GM23248 (cell line): ENCODE results near the gene TNRC6B. TPM values are rescaled to one million over a fixed set of nuclear protein-coding genes. Genes with fewer than 3 reads are reported as not detected.
A peak's percentile ranks its signal among the peaks of the same experiment; 100 is the strongest.

Source experiments
- DNase-seq: peaks from one replicate; pipeline ENCODE4 v3.0.0-alpha.2; 2015
- H2AFZ ChIP-seq: fragments of 200-600 bp; sonication (generic); 2 replicates; pipeline ENCODE4 v1.6.1; 2016; ENCODE audit warnings: antibody characterized with exemption
- H3F3A ChIP-seq: fragments of 200-600 bp; sonication (generic); 2 replicates; pipeline ENCODE4 v1.6.1; 2016; ENCODE audit warnings: mild to moderate bottlenecking, antibody characterized with exemption, mixed run types; ENCODE audit not compliant: insufficient read depth
- H3K27ac ChIP-seq: fragments of 200-600 bp; sonication (generic); 2 replicates; pipeline ENCODE4 v1.5.1; 2016; ENCODE audit warnings: mild to moderate bottlenecking
- H3K27me3 ChIP-seq: fragments of 200-600 bp; sonication (generic); replicated peaks from 2 replicates; pipeline ENCODE4 v1.6.1; 2016; ENCODE audit warnings: mild to moderate bottlenecking; ENCODE audit not compliant: insufficient read depth
- H3K36me3 ChIP-seq: fragments of 200-600 bp; sonication (generic); 2 replicates; pipeline ENCODE4 v1.6.1; 2016; ENCODE audit warnings: low read depth, mild to moderate bottlenecking
- H3K4me1 ChIP-seq: fragments of 200-600 bp; sonication (generic); 2 replicates; pipeline ENCODE4 v1.6.1; 2016; ENCODE audit warnings: mild to moderate bottlenecking; ENCODE audit not compliant: insufficient read depth
- H3K4me2 ChIP-seq: fragments of 200-600 bp; sonication (generic); one replicate; pipeline ENCODE4 v1.6.1; 2016; ENCODE audit warnings: mild to moderate bottlenecking; ENCODE audit not compliant: unreplicated experiment
- H3K4me3 ChIP-seq: fragments of 200-600 bp; sonication (generic); 2 replicates; pipeline ENCODE4 v1.5.1; 2016; ENCODE audit warnings: mild to moderate bottlenecking
- H3K79me2 ChIP-seq: fragments of 200-600 bp; sonication (generic); 2 replicates; pipeline ENCODE4 v1.6.1; 2016; ENCODE audit warnings: mild to moderate bottlenecking; ENCODE audit not compliant: insufficient read depth
- H3K9ac ChIP-seq: fragments of 200-600 bp; sonication (generic); 2 replicates; pipeline ENCODE4 v1.6.1; 2016; ENCODE audit warnings: mild to moderate bottlenecking
- H3K9me2 ChIP-seq: fragments of 200-600 bp; sonication (generic); 2 replicates; pipeline ENCODE4 v1.6.1; 2016; ENCODE audit warnings: mixed run types, mild to moderate bottlenecking, moderate library complexity; ENCODE audit not compliant: insufficient read depth
- H3K9me3 ChIP-seq: fragments of 200-600 bp; sonication (generic); one replicate; pipeline ENCODE4 v1.6.1; 2017; ENCODE audit warnings: low read depth
- H4K20me1 ChIP-seq: fragments of 200-600 bp; sonication (generic); 2 replicates; pipeline ENCODE4 v1.6.0; 2016; ENCODE audit not compliant: insufficient read depth
- EZH2 ChIP-seq: fragments of 200-600 bp; sonication (generic); IDR thresholded peaks from 2 replicates; pipeline ENCODE4 v1.6.1; 2018; ENCODE audit warnings: antibody characterized with exemption, mild to moderate bottlenecking; ENCODE audit not compliant: insufficient read depth, poor library complexity, severe bottlenecking
- EZH2phosphoT487 ChIP-seq: fragments of 200-600 bp; sonication (generic); IDR thresholded peaks from 2 replicates; pipeline ENCODE4 v1.6.1; 2018; ENCODE audit warnings: antibody characterized with exemption, moderate library complexity, mild to moderate bottlenecking, low read depth; ENCODE audit not compliant: insufficient read depth
- WGBS, 2 experiments: methylation state at CpG; one replicate each; pipeline ENCODE4 v1.1.6; 2015 to 2017; ENCODE audit warnings: low lambda C conversion rate in 2 of 2, low coverage in 1 of 2; ENCODE audit errors: missing lambda C conversion rate in 2 of 2; 5-methylcytosine and 5-hydroxymethylcytosine counted together
- in situ Hi-C: fragments of 300-500 bp; cut with MboI; formaldehyde crosslinking; loops from 2 replicates; pipeline ENCODE4 v1.15.0; 2020
- polyA plus RNA-seq: library from polyadenylated mRNA; unstranded; fragments of >200 nt; fragmentation: Nextera tagmentation; extraction: Ambion mirVana; gene quantifications from 2 replicates; pipeline ENCODE4 v1.2.1, GENCODE V29; 2016
- total RNA-seq: library from RNA; depleted of rRNA; stranded (reverse); fragments of >200 nt; shearing (Covaris generic); gene quantifications from 2 replicates; pipeline ENCODE4 v1.2.3, GENCODE V29; 2014

Gene TNRC6B
- total and polyA plus RNA-seq, 2 experiments from 2014 or later = 14.1 to 21.1 TPM

DNA sequence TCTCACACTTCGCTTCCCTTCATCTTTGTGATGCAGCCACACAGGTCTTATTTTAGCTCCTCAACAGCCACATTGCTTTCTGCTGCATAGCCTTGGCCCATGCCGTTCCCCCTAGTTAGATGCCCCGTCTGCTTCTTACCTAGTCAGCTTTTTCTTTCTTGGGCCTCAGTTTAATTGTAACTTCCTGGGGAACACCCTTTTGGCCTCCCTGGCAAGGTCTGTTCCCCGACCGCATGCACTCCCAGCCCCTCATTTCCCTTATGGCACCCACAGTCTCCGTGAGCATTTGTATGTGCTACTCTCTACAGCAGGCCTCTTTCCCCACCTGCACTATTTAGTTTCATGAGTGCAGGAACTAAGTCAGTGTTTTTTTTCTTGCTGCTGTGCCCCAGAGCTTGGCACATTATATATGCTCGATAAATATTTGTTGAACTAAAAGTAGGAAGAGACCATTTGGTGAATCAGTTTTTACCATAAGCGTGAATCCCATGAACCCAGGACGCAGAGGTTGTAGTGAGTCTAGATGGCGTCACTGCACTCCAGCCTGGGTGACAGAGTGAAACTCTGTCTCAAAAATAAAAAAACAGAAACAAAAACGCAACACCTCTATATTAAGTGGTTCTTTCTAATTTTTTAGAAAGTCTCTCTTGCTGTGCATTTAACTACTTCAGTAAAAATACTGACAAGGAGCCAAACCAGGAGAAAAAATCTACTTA lies 38.5 kb downstream of the TNRC6B start:
- H3K36me3 ChIP-seq = no peaks in the 10 kb centered on the region
- H3F3A ChIP-seq = no peaks in the 10 kb centered on the region; the same call in 1 of the 2 replicates
- 87 to 88% methylated on average over 11 of the region's 11 CpGs for WGBS, 2 experiments
- in situ Hi-C loops = no loop called here
- H2AFZ ChIP-seq = no peak overlapping the region
- no peak overlapping the region for H3K4me3 ChIP-seq
- H3K9me2 ChIP-seq = no peaks in the 10 kb centered on the region
- H3K79me2 ChIP-seq = peaks cover 100% of the 10 kb centered on the region
- no peak for DNase-seq
- no peak overlapping the region for H3K4me2 ChIP-seq
- peaks cover 7% of the 10 kb centered on the region for H4K20me1 ChIP-seq
- H3K9ac ChIP-seq = no peak overlapping the region
- H3K27ac ChIP-seq = no peak overlapping the region
- no peak for TF ChIP-seq EZH2
- no peak for TF ChIP-seq EZH2phosphoT487
- peaks cover 8% of the 10 kb centered on the region for H3K4me1 ChIP-seq
- H3K27me3 ChIP-seq = no peaks in the 10 kb centered on the region
- no peaks in the 10 kb centered on the region for H3K9me3 ChIP-seq

DNA sequence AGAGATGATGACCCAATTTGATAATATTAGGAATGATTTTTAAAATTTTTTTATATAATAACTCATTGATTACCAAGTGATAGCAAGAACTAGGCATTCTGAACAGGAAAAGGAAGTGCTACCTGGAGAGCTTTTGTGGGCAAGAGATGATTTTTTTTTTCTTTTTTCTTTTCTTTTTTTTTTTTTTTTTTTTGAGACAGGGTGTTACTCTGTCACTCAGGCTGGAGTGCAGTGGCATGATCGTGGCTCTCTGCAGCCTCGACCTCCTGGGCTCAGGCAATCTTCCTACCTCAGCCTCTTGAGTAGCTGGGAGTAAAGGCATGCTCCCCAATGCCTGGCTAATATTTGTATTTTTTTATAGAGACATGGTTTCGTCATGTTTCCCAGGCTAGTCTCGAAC lies 40.4 kb downstream of the TNRC6B start:
- Histone ChIP-seq H3K36me3 (no peaks in the 10 kb centered on the region; the same call in 1 of the 2 replicates), H4K20me1 (peaks cover 7% of the 10 kb centered on the region), H3K9me2 (no peaks in the 10 kb centered on the region), H3K4me2 (no peak overlapping the region), H3K79me2 (peaks cover 100% of the 10 kb centered on the region), H3K27me3 (no peaks in the 10 kb centered on the region), H3K9ac (no peak overlapping the region), H3K27ac (no peak overlapping the region), H3K4me3 (no peak overlapping the region), H3K9me3 (no peaks in the 10 kb centered on the region), H3K4me1 (peaks cover 8% of the 10 kb centered on the region), H3F3A (no peaks in the 10 kb centered on the region; the same call in 1 of the 2 replicates), H2AFZ (no peak overlapping the region)
- 96 to 98% methylated on average over 4 of the region's 4 CpGs for WGBS, 2 experiments
- in situ Hi-C loops = no loop called here
- DNase-seq = no peak
- no peak for TF ChIP-seq EZH2
- TF ChIP-seq EZH2phosphoT487 = no peak

- H3K27me3 ChIP-seq = no peaks in the 10 kb centered on the region
- H3K4me3 ChIP-seq = no peak overlapping the region
- no peaks in the 10 kb centered on the region; the same call in 1 of the 2 replicates for H3F3A ChIP-seq
- TF ChIP-seq EZH2 = no peak
- no peak for TF ChIP-seq EZH2phosphoT487
- DNase-seq = no peak
- H4K20me1 ChIP-seq = peaks cover 7% of the 10 kb centered on the region
- 67 to 68% methylated on average over 6 of the region's 6 CpGs for WGBS, 2 experiments
- H2AFZ ChIP-seq = no peak overlapping the region
- H3K4me1 ChIP-seq = peaks cover 8% of the 10 kb centered on the region
- no peaks in the 10 kb centered on the region for H3K9me2 ChIP-seq
- no peaks in the 10 kb centered on the region for H3K9me3 ChIP-seq
- no peak overlapping the region for H3K4me2 ChIP-seq
- H3K36me3 ChIP-seq = no peaks in the 10 kb centered on the region; the same call in 1 of the 2 replicates
- no peak overlapping the region for H3K9ac ChIP-seq
- in situ Hi-C loops = no loop called here
- no peak overlapping the region for H3K27ac ChIP-seq
- peaks cover 100% of the 10 kb centered on the region for H3K79me2 ChIP-seq
Observed at GRCh38 chr22:40218723-40219294, 41.1 kb downstream of the TNRC6B start.

GRCh38 chr22:40220316-40221054 lies 42.8 kb downstream of the TNRC6B start:
- H3F3A ChIP-seq = no peaks in the 10 kb centered on the region; the same call in 1 of the 2 replicates
- H2AFZ ChIP-seq = no peak overlapping the region
- no peak overlapping the region for H3K4me3 ChIP-seq
- WGBS, 2 experiments = 53 to 54% methylated on average over 8 of the region's 8 CpGs
- no peak for TF ChIP-seq EZH2
- no peak for TF ChIP-seq EZH2phosphoT487
- H3K27me3 ChIP-seq = no peaks in the 10 kb centered on the region
- 0 out of 2 replicates have a peak overlapping the region, but pooled peaks have one; percentile 1 for H3K27ac ChIP-seq
- no peaks in the 10 kb centered on the region for H3K9me2 ChIP-seq
- H3K4me1 ChIP-seq = peaks cover 8% of the 10 kb centered on the region
- peaks cover 100% of the 10 kb centered on the region for H3K79me2 ChIP-seq
- peaks cover 7% of the 10 kb centered on the region for H4K20me1 ChIP-seq
- no peaks in the 10 kb centered on the region for H3K9me3 ChIP-seq
- in situ Hi-C loops = no loop called here
- H3K4me2 ChIP-seq = peak overlapping the region; percentile 11
- DNase-seq = no peak
- H3K9ac ChIP-seq = no peak overlapping the region
- no peaks in the 10 kb centered on the region; the same call in 1 of the 2 replicates for H3K36me3 ChIP-seq
